Measurements from ENCODE around the gene ZNF277. TPM values are rescaled to one million over a fixed set of nuclear protein-coding genes. Genes with fewer than 3 reads are reported as not detected.

The ZNF277 gene
- total RNA-seq, 4 donors from 2014 or later: 17.1 to 38.4 (median 29.5) TPM

DNA sequence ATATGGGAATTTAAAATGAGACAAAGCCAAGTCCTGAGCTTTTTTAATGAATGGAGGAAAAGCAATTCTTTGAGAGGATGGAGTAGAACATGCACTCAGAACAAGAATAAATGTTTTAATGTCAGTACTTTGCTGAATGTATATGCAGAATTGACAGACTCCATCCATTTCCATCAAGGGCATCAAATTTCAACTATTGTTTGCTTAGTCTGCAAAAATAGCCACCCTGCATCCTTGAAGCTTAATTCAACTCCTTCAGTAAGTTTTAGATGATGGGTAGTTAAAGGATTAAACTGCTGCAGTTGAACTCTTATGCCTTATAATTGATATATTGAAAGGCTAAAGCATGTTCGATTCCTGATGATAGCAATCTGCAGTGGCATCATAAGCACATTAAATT, 144.1 kb downstream of the ZNF277 start:
- H3K9me3 ChIP-seq: peaks cover 0 to 9% (median 0%) of the 10 kb centered on the region in 3 donors
- H3K36me3 ChIP-seq: no peaks in the 10 kb centered on the region
- no peak overlapping the region for H3K4me3 ChIP-seq
- ATAC-seq: no peak
- H3K27ac ChIP-seq: no peak overlapping the region
- TF ChIP-seq POLR2AphosphoS5 (IDR thresholded peaks at IDR 0.05) (no peak), EP300 (IDR thresholded peaks at IDR 0.05) (no peak), POLR2A (IDR thresholded peaks at IDR 0.05) (no peak)
- TF ChIP-seq, protein P1, sequence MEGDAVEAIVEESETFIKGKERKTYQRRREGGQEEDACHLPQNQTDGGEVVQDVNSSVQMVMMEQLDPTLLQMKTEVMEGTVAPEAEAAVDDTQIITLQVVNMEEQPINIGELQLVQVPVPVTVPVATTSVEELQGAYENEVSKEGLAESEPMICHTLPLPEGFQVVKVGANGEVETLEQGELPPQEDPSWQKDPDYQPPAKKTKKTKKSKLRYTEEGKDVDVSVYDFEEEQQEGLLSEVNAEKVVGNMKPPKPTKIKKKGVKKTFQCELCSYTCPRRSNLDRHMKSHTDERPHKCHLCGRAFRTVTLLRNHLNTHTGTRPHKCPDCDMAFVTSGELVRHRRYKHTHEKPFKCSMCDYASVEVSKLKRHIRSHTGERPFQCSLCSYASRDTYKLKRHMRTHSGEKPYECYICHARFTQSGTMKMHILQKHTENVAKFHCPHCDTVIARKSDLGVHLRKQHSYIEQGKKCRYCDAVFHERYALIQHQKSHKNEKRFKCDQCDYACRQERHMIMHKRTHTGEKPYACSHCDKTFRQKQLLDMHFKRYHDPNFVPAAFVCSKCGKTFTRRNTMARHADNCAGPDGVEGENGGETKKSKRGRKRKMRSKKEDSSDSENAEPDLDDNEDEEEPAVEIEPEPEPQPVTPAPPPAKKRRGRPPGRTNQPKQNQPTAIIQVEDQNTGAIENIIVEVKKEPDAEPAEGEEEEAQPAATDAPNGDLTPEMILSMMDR (IDR thresholded peaks at IDR 0.05): no peak
- WGBS, 2 donors (ENCODE audit: low coverage in 1 of 2): 81 to 100% methylated on average over 1 of the region's 1 CpG
- no peaks in the 10 kb centered on the region for H3K4me1 ChIP-seq
- no peaks in the 10 kb centered on the region for H3K27me3 ChIP-seq

DNA sequence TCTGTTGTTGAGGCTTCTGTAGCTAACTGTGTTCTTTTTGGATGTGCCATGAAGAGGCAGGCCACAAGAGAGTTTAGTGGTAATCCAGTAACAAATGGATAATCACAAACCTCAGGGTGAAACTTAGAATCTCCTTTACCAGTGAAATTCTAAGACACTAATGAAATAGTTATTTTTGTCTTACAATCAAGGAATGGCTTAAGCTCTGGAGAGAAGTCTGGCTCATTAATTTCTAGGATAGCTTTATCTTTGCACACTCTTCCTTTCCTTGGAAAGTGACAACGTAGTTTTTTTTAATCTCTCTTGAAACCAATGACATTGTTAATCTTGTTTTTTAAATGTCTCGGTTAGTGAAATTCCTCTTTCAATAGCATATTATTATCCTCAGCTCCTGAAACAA, 150.1 kb downstream of the ZNF277 start:
- H3K4me3 ChIP-seq: no peak overlapping the region
- no peaks in the 10 kb centered on the region for H3K27me3 ChIP-seq
- 63 to 100% methylated on average over 2 of the region's 2 CpGs for WGBS, 2 donors (ENCODE audit: low coverage in 1 of 2)
- H3K4me1 ChIP-seq: no peaks in the 10 kb centered on the region
- TF ChIP-seq POLR2AphosphoS5 (IDR thresholded peaks at IDR 0.05) (no peak), EP300 (IDR thresholded peaks at IDR 0.05) (no peak), POLR2A (IDR thresholded peaks at IDR 0.05) (no peak)
- TF ChIP-seq, protein P1 (IDR thresholded peaks at IDR 0.05): no peak
- no peak for ATAC-seq
- H3K9me3 ChIP-seq: peaks cover 0 to 9% (median 0%) of the 10 kb centered on the region in 3 donors
- no peaks in the 10 kb centered on the region for H3K36me3 ChIP-seq
- H3K27ac ChIP-seq: no peak overlapping the region

DNA sequence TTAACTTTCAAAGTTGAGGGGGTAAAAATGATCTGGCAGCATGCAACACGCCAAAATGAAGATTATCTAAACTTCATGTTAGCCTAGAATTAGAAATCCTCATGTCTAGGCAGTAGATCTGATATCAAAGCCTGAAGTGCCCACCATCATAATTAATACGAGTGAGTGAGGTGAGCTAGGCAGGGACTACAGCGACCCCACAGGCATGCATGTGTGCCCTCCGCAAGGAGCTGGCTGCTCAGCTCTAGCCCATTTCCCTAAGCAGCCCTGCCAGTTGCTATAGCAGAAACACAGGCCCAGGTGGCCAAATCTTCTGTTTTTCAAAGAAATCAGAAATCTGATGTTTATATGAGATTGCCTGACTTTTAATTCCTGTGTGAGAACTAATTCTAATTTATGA, 150.6 kb downstream of the ZNF277 start:
- Histone ChIP-seq H3K27me3 (no peaks in the 10 kb centered on the region), H3K36me3 (no peaks in the 10 kb centered on the region), H3K9me3 (peaks cover 0 to 9% (median 0%) of the 10 kb centered on the region in 3 donors), H3K4me3 (no peak overlapping the region), H3K4me1 (no peaks in the 10 kb centered on the region), H3K27ac (no peak overlapping the region)
- WGBS, 2 donors (ENCODE audit: low coverage in 1 of 2): 56 to 59% methylated on average over 4 of the region's 4 CpGs
- ATAC-seq: no peak
- TF ChIP-seq, protein P1 (IDR thresholded peaks at IDR 0.05): no peak
- TF ChIP-seq POLR2AphosphoS5 (IDR thresholded peaks at IDR 0.05) (no peak), POLR2A (IDR thresholded peaks at IDR 0.05) (no peak), EP300 (IDR thresholded peaks at IDR 0.05) (no peak)

DNA sequence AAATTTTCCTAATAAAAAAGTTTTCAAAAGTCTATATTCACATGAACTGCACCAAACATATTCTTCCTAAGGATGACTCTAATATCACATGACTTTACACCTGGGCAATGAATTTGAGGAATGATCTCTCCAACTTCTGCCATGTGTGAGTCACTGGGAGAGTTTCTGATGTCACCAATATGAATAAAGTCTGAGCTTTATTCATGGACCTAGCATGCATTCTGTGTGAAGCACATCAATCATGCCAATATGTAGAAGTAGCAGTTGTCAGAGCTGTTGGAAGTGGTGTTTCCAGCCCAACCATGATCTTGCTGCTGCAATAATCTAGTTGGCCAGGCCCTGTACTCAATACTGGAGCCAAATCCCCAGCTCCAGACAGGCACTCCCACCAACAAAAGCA, 152.0 kb downstream of the ZNF277 start:
- H3K4me1 ChIP-seq: no peaks in the 10 kb centered on the region
- no peak for ATAC-seq
- no peaks in the 10 kb centered on the region for H3K36me3 ChIP-seq
- peaks cover 0 to 9% (median 0%) of the 10 kb centered on the region in 3 donors for H3K9me3 ChIP-seq
- H3K27ac ChIP-seq: no peak overlapping the region
- H3K27me3 ChIP-seq: no peaks in the 10 kb centered on the region
- TF ChIP-seq POLR2AphosphoS5 (IDR thresholded peaks at IDR 0.05): no peak
- TF ChIP-seq EP300 (IDR thresholded peaks at IDR 0.05): no peak
- TF ChIP-seq POLR2A (IDR thresholded peaks at IDR 0.05): no peak
- TF ChIP-seq, protein P1 (IDR thresholded peaks at IDR 0.05): no peak
- no peak overlapping the region for H3K4me3 ChIP-seq

DNA sequence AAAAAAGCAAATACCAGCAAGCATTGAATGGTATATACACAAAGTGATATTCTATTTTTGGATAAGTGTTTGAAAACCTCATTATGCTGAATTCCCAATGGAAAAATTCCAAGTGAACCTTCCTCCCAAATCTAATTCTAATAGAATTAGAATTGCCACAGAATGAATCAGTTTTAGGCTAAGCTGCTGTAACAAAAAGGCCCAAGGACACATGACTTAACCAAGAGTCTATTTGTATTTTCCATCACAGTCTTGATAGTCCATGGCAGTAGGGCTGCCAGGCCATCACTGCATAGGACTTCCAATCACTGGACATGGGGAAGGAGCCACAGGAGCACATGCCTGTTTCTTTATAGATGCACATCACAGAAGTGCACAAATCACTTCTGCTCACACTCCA, 152.6 kb downstream of the ZNF277 start:
- TF ChIP-seq, protein P1 (IDR thresholded peaks at IDR 0.05): no peak
- TF ChIP-seq EP300 (IDR thresholded peaks at IDR 0.05) (no peak), POLR2A (IDR thresholded peaks at IDR 0.05) (no peak), POLR2AphosphoS5 (IDR thresholded peaks at IDR 0.05) (no peak)
- no peaks in the 10 kb centered on the region for H3K4me1 ChIP-seq
- peaks cover 0 to 9% (median 0%) of the 10 kb centered on the region in 3 donors for H3K9me3 ChIP-seq
- H3K36me3 ChIP-seq: no peaks in the 10 kb centered on the region
- no peak overlapping the region for H3K4me3 ChIP-seq
- H3K27me3 ChIP-seq: no peaks in the 10 kb centered on the region
- no peak overlapping the region for H3K27ac ChIP-seq
- ATAC-seq: no peak
